OCI-LY3 (cell line): ENCODE results near the gene RACGAP1.

Experiments
- H2AFZ ChIP-seq: fragments of 200-600, 300-600 bp; shearing (Covaris generic); 2 replicates; pipeline ENCODE4 v1.6.0; 2014; ENCODE audit warnings: antibody characterized with exemption, low read depth, low read length
- H3K27ac ChIP-seq: fragments of 200-600, 300-600 bp; sonication (generic); 2 replicates; pipeline ENCODE4 v1.5.1; 2014; ENCODE audit warnings: mild to moderate bottlenecking, low read length, moderate library complexity, mixed read lengths
- H3K27me3 ChIP-seq: fragments of 200-600, 300-600 bp; sonication (generic); 2 replicates; pipeline ENCODE4 v1.6.1; 2014; ENCODE audit warnings: low read depth, low read length, mixed read lengths
- H3K36me3 ChIP-seq: fragments of 200-600, 300-600 bp; sonication (generic); replicated peaks from 2 replicates; pipeline ENCODE3; 2014; ENCODE audit warnings: low read depth, low read length, mixed read lengths
- H3K4me1 ChIP-seq: fragments of 300-600, 200-600 bp; sonication (generic); 2 replicates; pipeline ENCODE4 v1.6.1; 2014; ENCODE audit warnings: low read length, mixed read lengths
- H3K4me2 ChIP-seq: fragments of 200-600, 300-600 bp; sonication (generic); 2 replicates; pipeline ENCODE4 v1.6.1; 2014; ENCODE audit warnings: low read length, mixed read lengths
- H3K4me3 ChIP-seq: fragments of 300-600, 200-600 bp; sonication (generic); 2 replicates; pipeline ENCODE4 v1.5.1; 2014; ENCODE audit warnings: antibody characterized with exemption, mild to moderate bottlenecking, low read length, moderate library complexity
- H3K79me2 ChIP-seq: fragments of 300-600, 200-600 bp; shearing (Covaris generic); 2 replicates; pipeline ENCODE4 v1.6.1; 2014; ENCODE audit warnings: mild to moderate bottlenecking, low read length, mixed read lengths
- H3K9ac ChIP-seq: fragments of 300-600, 200-600 bp; shearing (Covaris generic); 2 replicates; pipeline ENCODE4 v1.6.0; 2014; ENCODE audit warnings: mild to moderate bottlenecking, low read length, moderate library complexity
- H3K9me3 ChIP-seq: fragments of 200-600, 300-600 bp; shearing (Covaris generic); 2 replicates; pipeline ENCODE4 v1.6.1; 2014; ENCODE audit warnings: low read length, mixed read lengths; ENCODE audit not compliant: insufficient read depth
- H4K20me1 ChIP-seq: fragments of 200-600, 300-600 bp; sonication (generic); 2 replicates; pipeline ENCODE4 v1.6.1; 2016; ENCODE audit warnings: low read length, mixed read lengths; ENCODE audit not compliant: insufficient read depth
- CTCF ChIP-seq: fragments of 200-600, 300-600 bp; sonication (generic); IDR thresholded peaks from 2 replicates; pipeline ENCODE4 v1.5.1; 2014; ENCODE audit warnings: antibody characterized with exemption, low read length, low read depth
- EZH2phosphoT487 ChIP-seq: fragments of 200-600 bp; shearing (Covaris generic); IDR thresholded peaks from 2 replicates; pipeline ENCODE4 v1.6.1; 2018; ENCODE audit warnings: antibody characterized with exemption, mixed run types, low read depth

Gene RACGAP1, protein sequence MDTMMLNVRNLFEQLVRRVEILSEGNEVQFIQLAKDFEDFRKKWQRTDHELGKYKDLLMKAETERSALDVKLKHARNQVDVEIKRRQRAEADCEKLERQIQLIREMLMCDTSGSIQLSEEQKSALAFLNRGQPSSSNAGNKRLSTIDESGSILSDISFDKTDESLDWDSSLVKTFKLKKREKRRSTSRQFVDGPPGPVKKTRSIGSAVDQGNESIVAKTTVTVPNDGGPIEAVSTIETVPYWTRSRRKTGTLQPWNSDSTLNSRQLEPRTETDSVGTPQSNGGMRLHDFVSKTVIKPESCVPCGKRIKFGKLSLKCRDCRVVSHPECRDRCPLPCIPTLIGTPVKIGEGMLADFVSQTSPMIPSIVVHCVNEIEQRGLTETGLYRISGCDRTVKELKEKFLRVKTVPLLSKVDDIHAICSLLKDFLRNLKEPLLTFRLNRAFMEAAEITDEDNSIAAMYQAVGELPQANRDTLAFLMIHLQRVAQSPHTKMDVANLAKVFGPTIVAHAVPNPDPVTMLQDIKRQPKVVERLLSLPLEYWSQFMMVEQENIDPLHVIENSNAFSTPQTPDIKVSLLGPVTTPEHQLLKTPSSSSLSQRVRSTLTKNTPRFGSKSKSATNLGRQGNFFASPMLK

GRCh38 chr12:50025187-50026059, at the start of gene RACGAP1:
Gene RACGAP1, minus strand, starts transcription at chr12:50025494. Its CDS starts 8,779 bp downstream, at chr12:50016715.
- H3K36me3 ChIP-seq: peaks cover 18% of the 10 kb centered on the region
- no peaks in the 10 kb centered on the region for H3K9me3 ChIP-seq
- peaks cover 49% of the 10 kb centered on the region for H3K79me2 ChIP-seq
- H3K27me3 ChIP-seq: no peaks in the 10 kb centered on the region
- H3K4me2 ChIP-seq: peak within 1 kb of the TSS; percentile 90
- H3K4me1 ChIP-seq: peaks cover 8% of the 10 kb centered on the region
- TF ChIP-seq CTCF (no peak), EZH2phosphoT487 (no peak)
- H3K4me3 ChIP-seq: peak within 1 kb of the TSS; percentile 88
- peak within 1 kb of the TSS; percentile 47 for H3K27ac ChIP-seq
- H2AFZ ChIP-seq: peak within 1 kb of the TSS; percentile 68
- peak within 1 kb of the TSS; percentile 89 for H3K9ac ChIP-seq
- peaks cover 24% of the 10 kb centered on the region for H4K20me1 ChIP-seq

GRCh38 chr12:50073712-50074111, 48.4 kb upstream of the RACGAP1 start:
- no peaks in the 10 kb centered on the region for H3K79me2 ChIP-seq
- H3K4me1 ChIP-seq: peaks cover 18% of the 10 kb centered on the region
- no peaks in the 10 kb centered on the region for H3K27me3 ChIP-seq
- no peak overlapping the region for H3K27ac ChIP-seq
- no peak overlapping the region for H3K9ac ChIP-seq
- no peaks in the 10 kb centered on the region for H3K9me3 ChIP-seq
- no peaks in the 10 kb centered on the region for H4K20me1 ChIP-seq
- TF ChIP-seq CTCF (no peak), EZH2phosphoT487 (no peak)
- H2AFZ ChIP-seq: no peak overlapping the region
- H3K4me2 ChIP-seq: no peak overlapping the region
- H3K36me3 ChIP-seq: no peaks in the 10 kb centered on the region
- H3K4me3 ChIP-seq: no peak overlapping the region

DNA sequence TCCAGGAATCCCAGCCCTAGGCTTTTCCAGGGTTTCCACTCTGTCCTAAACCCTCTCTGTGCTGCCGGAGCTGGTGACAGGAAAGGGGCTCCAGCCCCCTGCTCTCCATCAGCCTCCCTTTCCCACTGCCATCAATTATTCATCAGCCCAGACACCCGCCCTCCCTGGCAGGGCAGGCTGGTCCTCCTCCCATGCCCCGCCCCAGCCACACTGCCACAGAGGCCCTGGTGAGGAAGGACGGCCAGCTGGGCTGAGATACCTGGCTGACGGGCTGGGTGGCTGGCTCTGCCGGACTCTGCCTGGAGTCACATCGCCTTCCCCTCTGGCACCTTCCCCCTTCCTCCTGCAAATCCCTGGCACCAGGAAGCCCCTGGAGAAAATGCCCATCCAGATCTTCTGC, 47.9 kb upstream of the RACGAP1 start:
- H3K36me3 ChIP-seq: no peaks in the 10 kb centered on the region
- H3K4me1 ChIP-seq: peaks cover 18% of the 10 kb centered on the region
- no peaks in the 10 kb centered on the region for H4K20me1 ChIP-seq
- no peaks in the 10 kb centered on the region for H3K79me2 ChIP-seq
- H3K9me3 ChIP-seq: no peaks in the 10 kb centered on the region
- TF ChIP-seq EZH2phosphoT487 (no peak), CTCF (no peak)
- no peak overlapping the region for H3K4me3 ChIP-seq
- H3K4me2 ChIP-seq: no peak overlapping the region
- no peak overlapping the region for H2AFZ ChIP-seq
- no peak overlapping the region for H3K9ac ChIP-seq
- H3K27me3 ChIP-seq: no peaks in the 10 kb centered on the region
- H3K27ac ChIP-seq: no peak overlapping the region
